CD4-positive, alpha-beta T cell treated with Interleukin-21 for 1 hour (primary cell): ENCODE measurements around the gene PBX1.

ENCODE experiments used
- DNase-seq: peaks from one replicate; pipeline ENCODE4 v3.0.0-alpha.2; 2020

The PBX1 gene

DNA sequence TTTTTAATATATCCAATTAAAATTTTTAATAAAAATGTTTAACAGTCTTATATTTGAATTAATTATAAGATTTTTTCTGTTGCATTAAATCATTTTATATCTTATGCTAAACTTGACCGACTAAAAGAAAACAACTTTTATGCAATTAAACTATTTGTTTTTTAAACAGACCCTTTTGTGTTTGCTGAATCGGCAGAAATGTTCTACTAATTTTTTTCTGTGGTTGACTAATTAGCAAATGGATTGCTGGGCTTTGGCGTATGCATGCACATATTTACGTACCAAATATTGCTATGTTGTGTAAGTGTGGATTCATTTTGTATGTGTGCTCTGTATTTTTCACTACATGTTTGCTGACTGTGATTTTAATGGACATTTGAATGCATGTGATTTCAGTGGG, 174.8 kb downstream of the PBX1 start:
- no peak for DNase-seq

GRCh38 chr1:164735315-164736052, 176.5 kb downstream of the PBX1 start:
- DNase-seq = no peak

GRCh38 chr1:164736137-164736536, 177.2 kb downstream of the PBX1 start:
- no peak for DNase-seq

- no peak for DNase-seq
Observed at GRCh38 chr1:164739189-164739588, 180.2 kb downstream of the PBX1 start.

DNA sequence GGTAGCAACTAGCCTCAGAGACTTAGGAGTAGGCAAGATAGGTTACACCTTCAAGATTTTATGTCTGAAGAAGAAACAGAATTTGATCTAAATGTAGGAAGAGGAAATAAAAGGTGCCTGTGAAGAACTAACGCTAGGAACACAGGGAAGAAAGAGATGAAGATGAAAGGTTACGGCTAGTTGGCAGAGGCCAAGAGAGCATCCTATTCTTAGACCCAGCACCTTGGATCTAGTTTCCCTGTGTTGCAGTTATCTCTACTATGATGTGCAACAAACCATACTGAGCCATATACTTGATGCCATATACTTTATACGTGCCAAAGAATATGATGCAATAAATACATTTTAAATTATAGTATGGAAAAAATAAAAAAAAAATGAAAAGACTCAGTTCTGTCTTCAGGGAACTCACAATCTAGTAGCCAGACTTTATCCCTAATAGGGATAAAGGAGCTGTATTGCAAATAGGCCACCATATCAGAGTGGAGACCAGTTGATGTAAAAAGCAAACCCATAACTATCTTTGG, 181.1 kb downstream of the PBX1 start:
- no peak for DNase-seq

DNA sequence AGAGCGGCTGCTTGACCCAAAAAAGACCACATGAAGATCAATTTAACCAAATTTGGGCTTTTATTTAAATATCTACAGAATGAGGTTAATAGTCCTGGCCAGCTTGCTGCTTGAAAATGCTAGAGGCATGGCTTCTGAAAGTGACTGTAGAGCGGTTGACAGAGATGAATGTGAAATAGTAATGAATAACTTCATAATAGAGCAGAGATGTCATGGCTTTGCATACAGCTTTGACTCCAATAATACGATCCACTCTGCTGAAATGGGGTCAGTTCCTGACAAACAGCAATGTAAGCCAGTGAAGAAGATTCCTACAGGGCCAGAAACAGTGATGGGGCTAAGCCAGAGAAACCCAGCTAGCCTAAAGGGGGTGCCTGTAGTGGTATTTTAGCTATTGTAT, 183.8 kb downstream of the PBX1 start:
- no peak for DNase-seq

GRCh38 chr1:164743976-164744375, 185.0 kb downstream of the PBX1 start:
- no peak for DNase-seq

DNA sequence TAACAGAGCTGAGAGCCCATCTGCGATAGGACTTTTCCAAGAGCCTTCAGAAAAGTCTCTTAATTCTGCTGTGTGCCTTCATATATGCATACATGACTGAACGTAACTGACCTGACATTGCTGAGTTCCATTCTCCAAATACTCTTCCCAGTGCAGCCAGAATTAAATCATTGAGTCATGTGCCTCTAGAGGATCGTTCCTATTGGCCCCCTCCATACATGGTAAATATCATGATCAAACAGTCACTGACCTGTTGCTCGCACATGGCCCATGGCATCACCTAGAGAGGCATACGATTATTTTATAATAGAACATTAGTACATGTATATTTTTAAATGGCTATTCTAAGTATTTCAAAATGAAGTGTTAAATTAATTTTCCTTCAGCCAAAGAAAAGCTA, 186.8 kb downstream of the PBX1 start:
- DNase-seq = no peak

DNA sequence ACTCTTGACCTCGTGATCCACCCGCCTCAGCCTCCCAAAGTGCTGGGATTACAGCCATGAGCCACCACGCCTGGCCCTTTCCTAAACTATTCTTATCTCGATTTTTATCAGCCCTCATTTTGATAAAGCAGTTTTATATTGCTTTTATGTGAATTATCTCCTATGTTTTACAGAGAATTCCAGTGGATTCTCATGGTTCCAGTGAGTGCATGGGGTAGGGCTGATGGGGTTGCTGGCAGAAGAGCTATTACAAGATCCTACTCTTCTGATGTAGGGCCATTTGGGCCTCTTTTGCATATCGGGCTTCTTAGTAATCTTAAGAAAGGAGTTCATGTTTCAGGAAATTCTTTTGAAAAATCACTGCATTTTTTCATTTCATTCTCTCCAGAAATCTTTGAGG, 187.6 kb downstream of the PBX1 start:
- DNase-seq = no peak

DNA sequence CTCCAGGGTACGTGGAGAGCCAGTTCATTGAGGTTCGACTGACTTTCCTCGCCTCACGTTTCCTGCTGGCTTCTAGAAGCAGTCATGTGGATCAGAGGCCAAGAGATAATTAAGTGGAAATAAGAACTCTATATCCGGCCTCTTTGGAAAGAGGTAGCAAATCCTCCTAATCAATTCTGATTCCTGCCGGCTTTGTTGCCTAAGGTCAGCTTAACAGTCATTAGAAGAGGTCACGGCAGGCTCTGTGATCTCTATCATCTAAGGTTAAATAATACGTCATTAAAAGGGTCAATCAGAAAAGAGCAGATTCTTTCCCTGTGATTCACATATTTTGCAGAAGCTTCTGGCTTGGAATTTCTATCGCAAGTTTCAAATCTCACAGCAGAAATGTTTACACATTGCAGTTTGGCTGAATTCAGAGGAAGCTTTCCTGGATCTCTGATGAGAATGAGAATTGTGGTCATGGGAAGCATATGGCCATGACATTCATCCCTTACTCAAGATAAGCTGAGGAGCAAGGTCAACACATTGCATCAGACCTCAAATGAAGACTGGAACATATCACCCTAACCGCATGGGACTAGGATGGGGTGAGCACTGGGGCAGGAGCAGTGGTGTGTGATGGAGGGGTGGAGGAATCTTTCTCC, 189.4 kb downstream of the PBX1 start:
- DNase-seq = no peak

DNA sequence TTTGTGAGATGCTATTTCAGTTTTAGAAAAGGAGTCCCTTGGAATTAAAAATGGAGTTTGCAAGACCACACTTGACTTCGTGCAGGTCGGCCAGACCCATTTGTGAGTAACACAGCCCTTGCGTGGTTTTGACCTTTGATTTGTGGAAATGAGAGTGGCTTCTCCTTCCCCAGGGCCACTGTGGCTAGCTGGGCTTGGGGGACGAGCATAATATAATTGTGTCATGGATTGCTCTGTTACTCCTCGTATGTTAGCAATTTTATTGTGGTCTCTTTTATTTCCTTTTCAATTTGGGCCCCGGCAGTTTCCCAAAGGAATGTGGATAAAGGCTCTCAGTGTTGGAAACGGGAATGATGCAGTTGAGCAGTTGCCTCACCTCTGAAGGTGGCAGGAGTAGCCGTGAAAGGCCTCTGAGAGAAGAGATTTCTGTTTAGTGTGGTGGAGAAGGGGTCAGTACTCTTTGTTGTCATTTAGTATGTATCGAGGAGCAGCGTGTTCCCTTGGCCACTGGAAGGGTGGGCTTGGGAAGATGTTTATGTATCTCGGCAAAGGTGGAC, 194.6 kb downstream of the PBX1 start:
- DNase-seq = no peak

GRCh38 chr1:164754088-164754600, 195.2 kb downstream of the PBX1 start:
- DNase-seq = no peak

GRCh38 chr1:164755690-164756089, 196.7 kb downstream of the PBX1 start:
- no peak for DNase-seq

DNA sequence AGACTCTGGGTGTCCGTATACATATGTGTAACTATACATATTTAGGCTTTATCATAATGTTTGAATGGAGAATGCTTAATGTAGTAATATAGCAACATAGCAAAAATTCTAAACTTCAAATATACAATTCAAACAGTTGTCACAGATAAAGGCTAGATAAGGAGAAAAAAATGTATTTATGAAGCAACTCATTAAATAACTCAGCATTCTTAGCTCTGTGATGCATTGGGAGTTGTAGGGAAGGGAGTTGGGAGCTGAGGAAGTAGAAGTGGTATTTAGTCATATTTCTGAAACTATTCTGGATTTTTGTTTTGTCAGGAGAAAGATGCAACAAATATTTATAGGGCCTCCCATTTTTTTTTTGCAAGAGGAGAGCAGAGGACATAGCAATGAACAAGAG, 197.8 kb downstream of the PBX1 start:
- no peak for DNase-seq

GRCh38 chr1:164757625-164758024, 198.6 kb downstream of the PBX1 start:
- DNase-seq = no peak

DNA sequence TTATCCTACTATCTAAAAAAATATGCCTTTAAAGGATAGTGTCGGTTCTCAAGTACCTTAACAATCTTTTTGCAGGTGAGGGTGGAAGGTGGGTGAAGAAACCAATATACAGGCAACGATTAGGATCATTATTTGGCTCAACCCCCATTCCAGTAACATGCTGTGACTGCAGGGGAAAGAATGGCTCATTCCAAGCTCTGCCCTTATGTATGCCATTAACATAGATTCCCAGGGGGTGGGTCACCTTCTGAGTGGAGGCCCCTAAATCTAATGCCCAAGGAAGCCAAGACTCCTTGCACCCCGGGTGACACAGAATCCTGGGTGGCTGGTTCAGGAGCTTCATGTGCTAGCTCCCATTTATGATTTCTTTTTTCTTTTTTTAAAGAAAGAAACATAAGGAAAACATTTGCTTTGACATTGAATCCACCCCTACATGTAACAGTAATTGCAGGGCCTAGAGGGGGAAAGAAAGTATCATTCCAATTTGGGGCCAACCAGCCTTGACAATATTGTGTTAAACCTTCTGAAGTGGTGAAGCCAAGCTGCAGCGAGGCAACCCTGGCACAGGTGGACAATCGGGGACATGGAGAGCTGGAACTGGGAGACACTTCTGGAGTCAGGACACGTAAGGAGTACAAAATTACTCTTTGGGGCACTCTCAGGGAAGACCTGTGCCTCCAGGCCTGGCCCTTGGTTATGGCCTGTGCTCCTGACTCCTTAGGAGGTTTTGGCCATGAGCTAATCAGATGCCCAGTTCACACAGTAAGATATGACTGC, 200.3 kb downstream of the PBX1 start:
- no peak for DNase-seq

DNA sequence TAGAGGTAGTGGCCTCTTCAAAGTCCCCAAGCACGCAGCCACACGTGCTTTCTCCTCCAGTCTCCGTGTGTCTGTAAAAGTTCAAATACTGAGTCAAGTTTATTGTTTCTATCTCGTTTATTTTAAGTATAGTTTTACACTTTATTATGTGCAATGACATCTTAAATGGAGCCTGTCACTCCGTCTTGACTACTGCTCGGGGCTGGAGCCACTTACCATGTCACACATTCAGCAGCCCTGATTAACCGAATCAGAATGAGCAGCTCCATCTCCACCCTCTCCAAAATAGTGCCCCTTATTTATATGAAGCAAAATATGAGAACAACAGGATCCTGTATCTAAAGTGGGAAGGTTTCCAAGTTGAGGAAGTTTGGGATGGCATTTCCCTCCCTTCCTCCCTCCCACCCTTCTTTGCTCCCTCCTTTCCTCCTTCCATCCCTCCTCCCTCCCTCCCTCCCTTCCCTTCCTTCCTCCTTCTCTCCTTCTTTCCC, 201.0 kb downstream of the PBX1 start:
- DNase-seq = no peak

DNA sequence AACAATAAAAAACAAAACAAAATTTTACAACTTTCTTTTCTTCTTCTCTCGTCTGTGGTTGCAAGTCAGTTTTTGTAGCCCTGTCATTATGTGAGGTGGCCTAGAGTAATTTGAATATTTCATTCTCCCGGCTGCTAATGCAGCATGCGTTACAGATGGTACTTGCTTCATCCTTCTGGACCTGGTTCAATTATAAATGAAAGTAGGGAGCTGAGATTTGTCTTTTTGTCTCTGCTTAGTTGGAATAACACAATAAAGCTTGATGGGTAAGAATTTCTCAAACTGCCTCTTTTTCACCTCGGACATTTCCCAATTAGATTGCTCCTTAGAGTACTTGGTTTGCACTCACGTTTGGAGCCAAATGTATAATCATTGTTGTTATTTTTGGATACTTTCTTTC, 201.6 kb downstream of the PBX1 start:
- no peak for DNase-seq

DNA sequence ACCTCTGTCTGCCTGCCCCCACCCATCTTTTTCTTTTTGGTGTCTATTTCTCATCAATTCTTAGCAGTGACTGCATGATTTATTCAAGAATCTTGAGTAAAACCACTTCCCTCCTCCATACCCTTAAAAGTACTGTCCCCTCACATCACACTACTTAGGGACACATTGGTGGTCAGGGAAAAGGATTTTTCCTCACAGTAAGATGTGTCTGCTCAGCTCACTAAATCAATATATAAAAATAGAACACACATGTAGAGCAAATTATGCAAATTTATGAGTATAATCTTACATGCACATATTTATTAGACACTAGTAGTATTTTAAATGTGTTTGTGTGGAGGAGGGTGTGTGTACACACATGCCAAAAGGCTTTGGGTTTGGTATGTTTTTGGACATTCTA, 202.0 kb downstream of the PBX1 start:
- no peak for DNase-seq

GRCh38 chr1:164763098-164763497, 204.1 kb downstream of the PBX1 start:
- no peak for DNase-seq

DNA sequence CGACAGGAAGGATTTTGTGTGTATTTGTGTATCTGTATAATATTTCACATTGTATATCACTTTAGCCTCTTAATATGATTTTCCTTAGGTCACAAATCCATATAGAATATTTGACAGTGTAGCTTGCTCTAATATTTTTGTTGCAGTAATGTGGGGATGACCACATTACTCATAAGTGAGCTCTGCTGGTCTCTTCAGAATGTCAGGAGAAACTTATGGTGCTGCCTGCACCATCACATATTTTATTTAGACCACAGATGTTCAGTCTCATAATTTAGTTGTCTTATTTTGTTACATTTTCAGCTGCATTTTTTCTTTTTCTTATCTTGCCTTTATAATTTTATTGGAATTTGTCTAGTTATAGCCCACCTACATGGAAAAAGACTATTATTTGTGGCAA, 205.3 kb downstream of the PBX1 start:
- no peak for DNase-seq

DNA sequence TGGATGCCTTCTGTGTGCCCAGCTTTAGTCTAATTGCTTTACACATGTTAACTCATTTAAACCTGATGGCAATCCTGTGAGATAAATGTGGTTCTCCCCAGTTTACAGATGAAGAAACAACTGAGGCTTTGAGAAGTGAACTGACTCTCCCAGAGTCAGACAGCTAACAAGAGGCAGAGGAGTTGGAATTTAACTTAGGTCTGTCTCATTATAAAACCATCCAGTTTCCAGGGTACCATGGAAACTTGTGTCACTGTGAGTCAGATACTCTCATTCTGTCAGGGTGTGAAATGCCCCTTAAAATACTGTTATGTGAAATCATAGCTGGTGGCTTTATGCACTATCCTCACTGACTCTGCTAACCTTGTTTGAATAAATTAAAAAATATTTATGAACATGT, 206.6 kb downstream of the PBX1 start:
- no peak for DNase-seq
